Nephron (organoid): ENCODE results near the gene CDH11.

Source experiments
- H3K27ac Mint-ChIP-seq, 3 experiments: 2 replicates each; pipeline ENCODE4 v1.8.0; 2020; ENCODE audit warnings: mixed read lengths in 3 of 3, mild to moderate bottlenecking in 2 of 3, moderate library complexity in 1 of 3
- H3K27me3 Mint-ChIP-seq: 2 replicates; pipeline ENCODE4 v1.8.0; 2021; ENCODE audit warnings: low read depth, mild to moderate bottlenecking, moderate library complexity, mixed read lengths
- H3K36me3 Mint-ChIP-seq: 2 replicates; pipeline ENCODE4 v1.8.0; 2020; ENCODE audit warnings: low read depth, mixed read lengths
- H3K4me1 Mint-ChIP-seq: 2 replicates; pipeline ENCODE4 v1.8.0; 2020; ENCODE audit warnings: mixed read lengths
- H3K4me3 Mint-ChIP-seq, 3 experiments: 2 replicates each; pipeline ENCODE4 v1.8.0; 2020; ENCODE audit warnings: mild to moderate bottlenecking in 3 of 3, mixed read lengths in 3 of 3, moderate library complexity in 2 of 3
- H3K9me3 Mint-ChIP-seq: 2 replicates; pipeline ENCODE4 v1.8.0; 2020; ENCODE audit warnings: mixed read lengths
- CTCF ChIP-seq, 3 experiments: fragments of 200-600 bp; sonication (generic); IDR thresholded peaks; one replicate each; pipeline ENCODE4 v1.5.0; 2021; ENCODE audit warnings: antibody characterized with exemption in 3 of 3; ENCODE audit not compliant: unreplicated experiment in 3 of 3

Gene CDH11

GRCh38 chr16:65044873-65045272, 77.0 kb downstream of the CDH11 start:
- Mint-ChIP-seq H3K27me3 (no peaks in the 10 kb centered on the region), H3K4me3 (no peak overlapping the region), H3K27ac (peak overlapping the region; percentile 7 to 91 (median 40)), H3K36me3 (peaks cover 87% of the 10 kb centered on the region), H3K4me1 (peaks cover 49% of the 10 kb centered on the region), H3K9me3 (no peaks in the 10 kb centered on the region)
- TF ChIP-seq CTCF (IDR thresholded peaks at IDR 0.05; ENCODE audit: unreplicated experiment in 3 of 3), result no peak

- no peak overlapping the region for H3K4me3 Mint-ChIP-seq
- no peak for TF ChIP-seq CTCF (IDR thresholded peaks at IDR 0.05; ENCODE audit: unreplicated experiment in 3 of 3)
- H3K27me3 Mint-ChIP-seq, result no peaks in the 10 kb centered on the region
- H3K27ac Mint-ChIP-seq, result peak overlapping the region in 1 of 3 experiments; percentile 91
- peaks cover 86% of the 10 kb centered on the region for H3K36me3 Mint-ChIP-seq
- H3K9me3 Mint-ChIP-seq, result peaks cover 2% of the 10 kb centered on the region
- peaks cover 52% of the 10 kb centered on the region for H3K4me1 Mint-ChIP-seq
These were observed 77.8 kb downstream of the CDH11 start for GRCh38 chr16:65044026-65044425.

- no peaks in the 10 kb centered on the region for H3K27me3 Mint-ChIP-seq
- H3K27ac Mint-ChIP-seq, result peak overlapping the region in 2 of 3 experiments; percentile 5 to 91
- peaks cover 84% of the 10 kb centered on the region for H3K36me3 Mint-ChIP-seq
- peaks cover 2% of the 10 kb centered on the region for H3K9me3 Mint-ChIP-seq
- peaks cover 65% of the 10 kb centered on the region for H3K4me1 Mint-ChIP-seq
- no peak overlapping the region for H3K4me3 Mint-ChIP-seq
- no peak for TF ChIP-seq CTCF (IDR thresholded peaks at IDR 0.05; ENCODE audit: unreplicated experiment in 3 of 3)
These were observed 79.2 kb downstream of the CDH11 start for GRCh38 chr16:65042438-65043365.

GRCh38 chr16:65041667-65042066, 80.2 kb downstream of the CDH11 start:
- Mint-ChIP-seq H3K4me1 (peaks cover 74% of the 10 kb centered on the region), H3K27me3 (no peaks in the 10 kb centered on the region), H3K4me3 (no peak overlapping the region), H3K36me3 (peaks cover 83% of the 10 kb centered on the region), H3K9me3 (peaks cover 2% of the 10 kb centered on the region), H3K27ac (peak overlapping the region in 1 of 3 experiments; percentile 11)
- no peak for TF ChIP-seq CTCF (IDR thresholded peaks at IDR 0.05; ENCODE audit: unreplicated experiment in 3 of 3)

- peak overlapping the region in 1 of 3 experiments; percentile 55 for H3K4me3 Mint-ChIP-seq
- H3K27ac Mint-ChIP-seq, result peak overlapping the region; percentile 62 to 82 (median 64)
- TF ChIP-seq CTCF (IDR thresholded peaks at IDR 0.05; ENCODE audit: unreplicated experiment in 3 of 3), result no peak
- H3K9me3 Mint-ChIP-seq, result peaks cover 2% of the 10 kb centered on the region
- no peaks in the 10 kb centered on the region for H3K27me3 Mint-ChIP-seq
- H3K36me3 Mint-ChIP-seq, result peaks cover 71% of the 10 kb centered on the region
- H3K4me1 Mint-ChIP-seq, result peaks cover 70% of the 10 kb centered on the region
These were observed 83.8 kb downstream of the CDH11 start for GRCh38 chr16:65038100-65038499.
